ENCODE data around the gene DCLK2.

Gene DCLK2

DNA sequence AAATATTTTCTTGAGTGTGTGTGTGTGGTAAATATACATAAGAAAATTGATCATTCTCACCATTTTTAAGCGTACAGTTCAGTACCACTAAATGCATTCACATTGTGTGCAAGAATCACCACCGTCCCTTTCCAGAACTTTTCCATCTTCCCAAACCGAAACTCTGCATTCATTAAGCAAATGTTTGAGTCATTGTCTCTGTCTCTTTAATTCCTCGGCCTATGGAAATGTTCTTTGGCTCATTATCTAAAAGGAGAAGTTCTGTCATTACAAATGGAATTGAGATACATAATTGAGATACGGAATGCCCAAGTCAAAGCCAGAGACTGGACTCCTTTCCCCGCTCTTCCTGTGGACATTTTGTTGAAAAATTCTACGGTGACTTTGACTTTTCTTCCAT lies 168.9 kb downstream of the DCLK2 start:
- no peak for DNase-seq

- no peak for DNase-seq
Observed at GRCh38 chr4:150248181-150248580, 169.9 kb downstream of the DCLK2 start.

- DNase-seq: no peak
Observed at GRCh38 chr4:150250293-150250997, 172.2 kb downstream of the DCLK2 start.

DNA sequence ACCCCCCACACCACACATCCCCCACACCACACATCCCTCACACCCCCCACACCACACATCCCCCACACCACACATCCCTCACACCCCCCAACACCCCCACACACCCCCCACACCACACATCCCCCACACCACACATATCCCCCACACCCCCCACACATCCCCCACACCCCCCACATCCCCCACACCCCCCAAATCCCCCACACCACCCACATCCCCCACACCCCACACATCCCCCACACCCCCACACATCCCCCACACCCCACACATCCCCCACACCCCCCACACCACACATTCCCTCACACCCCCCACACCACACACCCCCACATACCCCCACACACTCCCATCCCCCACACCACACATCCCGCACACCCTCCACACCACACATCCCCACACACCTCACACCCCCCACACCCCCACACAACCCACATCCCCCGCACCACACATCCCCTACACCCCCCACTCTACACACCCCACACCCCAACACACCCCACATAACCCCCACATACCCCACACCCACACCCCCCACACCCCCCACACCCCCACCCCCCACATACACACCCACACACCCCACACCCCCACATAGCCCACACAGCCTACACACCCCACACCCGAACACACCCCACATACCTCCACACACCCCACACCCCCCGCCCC lies 172.9 kb downstream of the DCLK2 start:
- no peak for DNase-seq

GRCh38 chr4:150251752-150252190 lies 173.5 kb downstream of the DCLK2 start:
- DNase-seq: no peak

DNA sequence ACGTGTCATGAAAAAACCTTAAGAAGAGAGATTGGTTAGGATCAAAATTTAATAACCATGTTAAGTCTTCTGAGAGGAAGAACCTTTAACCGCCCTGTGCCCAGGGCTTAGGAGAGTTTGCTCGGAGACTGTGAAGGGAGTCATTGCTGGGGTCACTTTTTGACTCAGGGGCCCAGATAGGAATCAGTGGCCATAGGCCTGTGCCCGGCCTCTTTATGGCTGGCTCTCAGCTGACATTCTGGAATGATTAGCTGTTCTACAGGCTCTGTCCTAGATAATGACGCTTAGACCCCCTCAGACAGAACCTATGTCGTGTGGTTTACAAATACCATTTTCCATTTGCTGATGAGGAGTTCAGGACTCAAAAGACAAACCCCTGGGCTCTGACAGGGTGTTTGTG lies 174.1 kb downstream of the DCLK2 start:
- DNase-seq: no peak

DNA sequence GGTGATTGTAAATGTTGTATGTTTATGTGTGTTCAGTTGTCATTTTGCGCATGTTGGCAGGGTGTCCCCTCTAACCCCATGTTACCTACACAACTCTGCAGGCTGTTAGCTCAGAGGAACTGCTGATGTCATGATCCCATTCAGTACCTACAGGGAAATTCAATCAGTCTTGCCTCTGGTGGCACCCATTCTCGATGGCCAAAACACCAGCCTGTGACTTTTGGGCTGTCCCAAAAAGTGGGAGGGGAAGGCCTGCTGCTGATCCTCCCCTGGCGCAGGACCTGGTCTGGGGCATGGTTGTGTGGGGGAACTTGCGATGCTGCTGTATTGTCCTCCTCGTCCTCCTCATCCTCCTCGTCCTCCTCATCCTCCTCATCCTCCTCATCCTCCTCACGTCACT lies 174.5 kb downstream of the DCLK2 start:
- no peak for DNase-seq

- DNase-seq: no peak
Observed at GRCh38 chr4:150253416-150253815, 175.2 kb downstream of the DCLK2 start.

DNA sequence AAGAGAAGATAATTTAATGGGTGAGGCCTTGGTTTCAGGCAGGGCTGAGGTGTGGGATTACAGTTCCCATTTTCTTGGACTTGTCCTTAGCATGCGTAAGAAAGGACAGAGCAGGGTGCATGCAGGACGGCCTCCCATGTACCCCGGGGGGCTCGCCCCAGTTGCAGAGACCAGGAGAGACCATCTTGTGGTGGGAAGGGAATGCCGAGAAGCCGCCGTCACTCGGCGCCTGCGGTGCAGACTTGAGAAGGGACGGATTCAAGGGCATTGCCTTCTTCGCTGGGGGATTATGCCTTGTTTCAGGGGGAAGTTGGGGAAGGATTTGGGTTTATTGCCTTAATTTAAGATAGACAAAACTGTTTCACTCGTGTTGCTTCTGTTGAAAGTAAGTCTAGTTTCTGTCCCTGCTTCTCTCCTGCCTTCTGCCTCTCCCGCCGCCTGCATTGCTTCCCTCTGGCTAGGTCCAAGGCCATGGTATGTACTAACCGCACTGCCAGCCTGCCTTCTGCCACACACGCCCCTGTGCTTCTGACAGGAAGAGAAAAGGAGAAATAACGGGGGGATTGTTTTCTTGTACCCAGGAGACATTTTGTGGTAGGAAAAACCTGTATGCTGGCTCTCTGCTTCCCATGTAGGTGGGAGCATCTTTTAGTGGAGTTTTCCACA lies 175.9 kb downstream of the DCLK2 start:
- no peak for DNase-seq

GRCh38 chr4:150255610-150256224 lies 177.5 kb downstream of the DCLK2 start:
- no peak for DNase-seq

- no peak for DNase-seq
Observed at GRCh38 chr4:150256225-150256620, 178.0 kb downstream of the DCLK2 start.

GRCh38 chr4:150256841-150257730 lies 178.8 kb downstream of the DCLK2 start:
- DNase-seq: no peak

- DNase-seq: no peak
Observed at GRCh38 chr4:150258569-150258968, 180.3 kb downstream of the DCLK2 start.

DNA sequence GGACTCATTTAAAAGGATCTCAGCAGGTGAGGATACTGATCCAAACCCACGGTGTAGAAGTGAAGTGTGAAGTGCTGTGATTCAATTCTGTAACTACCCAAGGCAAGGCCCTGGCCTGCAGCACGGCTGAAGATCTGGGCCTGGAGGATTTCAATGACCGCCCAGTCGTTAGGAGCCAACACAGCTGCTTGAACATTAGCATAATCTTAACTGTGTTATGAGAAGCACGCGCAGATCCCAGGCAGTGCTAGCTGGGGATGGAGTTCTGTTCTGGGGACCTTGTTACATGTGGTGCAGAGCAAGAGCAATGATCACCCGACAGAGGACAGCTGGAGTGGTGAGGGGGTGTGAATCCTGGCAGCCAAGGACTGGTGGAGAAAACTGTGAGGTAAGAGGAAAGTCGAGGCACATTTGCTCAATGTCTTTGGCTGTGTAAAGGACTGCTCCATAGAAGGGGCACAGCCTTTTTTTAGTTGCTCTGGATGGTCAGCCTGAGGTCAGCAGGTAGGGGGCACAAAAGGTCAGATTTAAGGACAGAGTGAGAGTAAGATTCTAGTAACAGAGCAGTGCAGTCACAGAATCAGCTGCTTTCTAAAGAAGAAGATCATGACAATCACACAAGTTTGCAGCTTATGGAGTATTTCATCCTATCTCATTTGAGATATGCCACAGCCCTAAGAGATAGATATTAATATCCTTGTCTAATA lies 181.8 kb downstream of the DCLK2 start:
- no peak for DNase-seq

DNA sequence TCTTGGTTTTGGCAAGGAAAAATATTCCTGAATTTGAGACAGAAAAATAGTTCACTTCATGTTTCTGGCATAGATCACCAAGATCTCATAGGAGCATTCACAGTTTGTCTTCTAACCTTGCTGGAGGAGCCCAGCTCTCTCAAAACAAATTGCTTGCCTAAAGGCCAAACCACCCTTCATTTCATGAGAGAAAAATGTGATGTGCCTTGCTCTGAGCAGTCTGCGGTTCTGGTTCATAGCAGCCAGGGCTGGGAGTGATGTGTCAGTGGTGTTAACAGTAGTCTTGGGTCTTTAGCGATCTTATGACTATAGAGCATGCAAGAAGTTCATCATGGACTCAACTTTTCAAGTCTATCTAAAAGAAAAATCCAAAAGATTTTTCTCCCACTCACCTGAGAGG lies 183.3 kb downstream of the DCLK2 start:
- DNase-seq: no peak

DNA sequence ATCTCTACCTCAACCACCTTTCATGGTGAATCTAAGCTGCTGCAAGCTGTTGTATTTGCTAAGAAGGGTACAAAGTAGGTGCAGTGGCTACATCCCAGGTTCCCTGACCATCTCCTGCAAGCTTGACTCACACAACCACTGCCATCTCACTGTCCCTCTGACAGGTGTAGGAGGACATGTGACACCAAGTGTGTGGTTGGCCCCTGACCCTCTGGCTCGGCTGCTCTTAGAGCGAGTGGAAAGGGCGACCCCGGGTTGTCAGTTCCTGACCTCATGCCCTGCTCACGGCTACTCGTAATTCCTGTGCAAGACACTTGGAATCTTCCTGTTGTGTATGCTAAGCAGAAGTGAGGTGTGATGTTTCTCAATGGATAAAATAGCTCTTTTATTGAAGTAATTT lies 184.4 kb downstream of the DCLK2 start:
- no peak for DNase-seq

DNA sequence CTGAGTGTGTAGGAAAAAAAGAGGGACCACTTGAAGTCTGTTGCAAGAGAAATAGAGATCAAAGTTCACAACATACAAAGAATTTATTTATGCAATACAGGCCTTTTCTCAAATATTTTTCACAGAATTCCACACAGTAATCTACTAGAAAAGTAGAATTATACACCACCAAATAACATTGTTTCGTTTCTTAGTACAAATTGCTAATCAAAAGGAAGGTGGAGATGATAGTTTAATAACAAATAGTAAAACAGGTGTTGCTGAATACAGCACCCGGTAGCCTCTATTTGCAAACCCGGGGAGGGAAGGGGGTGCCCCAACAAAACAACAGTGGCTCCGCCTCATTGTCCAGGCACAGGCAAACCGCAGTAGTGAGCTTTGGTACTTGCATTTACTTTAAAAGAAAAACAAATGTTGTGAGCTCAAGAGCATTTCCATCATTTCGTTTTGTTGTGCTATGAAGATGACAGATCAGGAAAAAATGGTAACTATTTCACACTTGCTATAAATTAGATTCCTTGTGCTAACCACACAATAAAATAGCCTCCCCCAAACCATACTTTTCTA lies 186.4 kb downstream of the DCLK2 start:
- DNase-seq: no peak

GRCh38 chr4:150265806-150266205 lies 187.6 kb downstream of the DCLK2 start:
- DNase-seq: no peak

DNA sequence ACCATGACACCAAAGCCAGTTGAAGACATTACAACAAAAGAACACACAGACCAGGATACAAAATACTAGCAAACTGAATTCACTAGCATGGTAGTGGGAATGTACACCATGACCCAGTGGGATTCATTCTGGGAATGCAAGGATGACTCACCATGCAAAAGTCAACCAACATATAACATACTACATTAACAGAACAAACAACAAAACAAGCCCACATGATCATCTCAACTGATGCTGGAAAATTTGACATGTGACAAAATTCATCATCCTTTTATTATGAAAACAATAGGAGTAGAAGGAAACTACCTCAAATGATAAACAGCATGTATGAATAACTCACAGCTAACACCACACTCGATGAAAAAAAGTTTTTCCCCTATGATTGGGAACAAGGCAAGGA lies 190.2 kb downstream of the DCLK2 start:
- DNase-seq: no peak

DNA sequence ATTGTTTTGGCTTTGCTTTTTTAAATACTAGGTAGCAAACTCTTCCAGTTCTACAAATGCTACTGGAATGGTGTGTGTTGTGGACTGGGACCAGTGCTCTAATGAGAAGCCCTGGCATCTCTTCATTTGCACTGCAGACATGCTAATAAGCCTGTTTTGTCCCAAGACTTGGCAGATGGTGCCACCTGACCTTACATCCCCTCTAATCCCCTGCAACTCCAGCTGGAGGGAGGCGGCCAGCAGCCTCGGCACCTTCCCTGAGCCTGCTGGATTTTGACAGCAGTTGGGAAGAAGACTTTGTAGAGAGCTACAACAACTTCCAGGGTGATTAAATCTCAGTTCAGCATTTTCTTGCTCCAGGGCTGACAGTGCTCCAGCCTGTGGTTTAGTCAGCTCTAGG lies 200.0 kb downstream of the DCLK2 start:
- DNase-seq: no peak

DNA sequence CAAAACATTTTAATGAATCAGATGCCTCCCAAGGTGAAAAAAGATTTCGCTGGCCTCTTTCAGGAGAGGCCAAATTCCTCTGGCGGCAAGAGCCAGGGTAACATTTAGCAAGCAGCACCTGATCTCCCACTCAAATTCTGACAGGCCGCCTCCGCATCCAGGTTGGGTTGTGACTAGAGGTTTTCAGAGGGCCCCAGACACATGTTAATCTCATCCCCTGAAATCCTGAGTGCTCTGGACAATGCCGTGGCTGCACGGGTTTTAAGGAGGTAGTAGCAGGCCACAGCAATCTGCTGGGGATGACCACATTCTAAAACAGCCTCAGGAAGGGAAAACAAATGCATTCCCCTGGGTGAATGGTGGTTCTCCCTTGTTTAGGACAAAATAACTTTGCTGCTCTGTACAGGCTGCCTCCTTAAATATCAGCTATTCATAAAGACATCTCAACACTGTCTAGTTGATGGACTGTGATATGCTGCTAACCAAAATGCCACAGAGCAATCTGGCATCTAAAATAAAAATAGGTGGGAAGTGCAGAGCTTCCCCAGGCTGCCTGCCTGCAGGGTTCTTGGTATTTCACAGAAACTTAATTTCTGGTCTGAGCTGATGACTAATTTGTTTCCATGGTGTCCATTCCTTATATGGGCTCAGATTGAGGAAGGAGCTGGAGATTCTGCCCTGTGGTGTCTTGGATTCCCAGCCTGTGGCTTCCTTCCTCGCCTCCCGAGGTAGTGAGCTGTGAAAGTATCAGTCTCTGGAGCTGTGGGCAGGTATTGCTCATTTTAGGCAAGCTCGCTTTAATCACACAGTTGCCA lies 202.0 kb downstream of the DCLK2 start:
- no peak for DNase-seq

Data from CD4-positive, alpha-beta T cell treated with Interferon gamma for 1 hour (primary cell).